Breast epithelium (tissue), 3 donors: ENCODE data around the gene RAET1G.

Experiments used
- CTCF ChIP-seq, 3 donors: fragments of 450-650 bp; IDR thresholded peaks; one replicate each; pipeline ENCODE4 v1.5.1; 2016 to 2017; ENCODE audit warnings: antibody characterized with exemption in 3 of 3, mild to moderate bottlenecking in 3 of 3, moderate library complexity in 3 of 3
- POLR2A ChIP-seq: fragments of 450-650 bp; IDR thresholded peaks from one replicate; pipeline ENCODE4 v1.6.1; 2016; ENCODE audit warnings: antibody characterized with exemption, mild to moderate bottlenecking, moderate library complexity
- POLR2AphosphoS5 ChIP-seq, 3 donors: sonication (generic); formaldehyde crosslinking; IDR thresholded peaks; one replicate each; pipeline ENCODE4 v1.6.1; 2017; ENCODE audit warnings: antibody characterized with exemption in 3 of 3

GRCh38 chr6:149933036-149933435 is 10.1 kb upstream of the RAET1G start:
- TF ChIP-seq CTCF (IDR thresholded peaks at IDR 0.05): no peak
- TF ChIP-seq POLR2AphosphoS5 (IDR thresholded peaks at IDR 0.05): no peak
- no peak for TF ChIP-seq POLR2A
